SU-DHL-6 (cell line): ENCODE data around the gene ALG3.

ENCODE experiments used
- EZH2phosphoT487 ChIP-seq: fragments of 200-600 bp; sonication (generic), shearing (Covaris generic); conservative IDR thresholded peaks from 2 replicates; pipeline ENCODE4 v1.6.1; 2018; ENCODE audit warnings: mild to moderate bottlenecking, antibody characterized with exemption, low read length, moderate library complexity, mixed read lengths
- TF ChIP-seq, protein P1 (sequence below): fragments of 200-600 bp; sonication (generic); IDR thresholded peaks from one replicate; pipeline ENCODE4 v1.5.1; 2017; ENCODE audit warnings: antibody characterized with exemption, mild to moderate bottlenecking, low read length, moderate library complexity; ENCODE audit not compliant: insufficient read depth, poor library complexity, severe bottlenecking

DNA sequence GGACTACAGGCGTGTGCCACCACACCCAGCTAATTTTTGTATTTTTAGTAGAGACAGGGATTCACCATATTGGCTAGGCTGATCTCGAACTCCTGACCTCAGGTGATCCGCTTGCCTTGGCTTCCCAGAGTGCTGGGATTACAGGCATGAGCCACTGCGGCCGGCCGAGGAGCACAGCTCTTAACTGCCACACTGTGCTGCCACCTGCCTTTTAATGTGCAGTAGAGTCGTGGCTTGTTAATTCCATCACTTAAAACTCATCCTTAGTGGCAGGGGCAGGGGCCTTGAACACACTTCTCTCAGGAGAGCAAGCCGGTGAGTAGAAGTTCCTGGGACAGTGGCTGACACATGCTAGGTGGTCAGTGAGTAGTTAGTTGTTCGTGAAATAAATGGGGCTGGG lies 50.3 kb downstream of the ALG3 start:
- no peak for TF ChIP-seq EZH2phosphoT487
- TF ChIP-seq, protein P1, sequence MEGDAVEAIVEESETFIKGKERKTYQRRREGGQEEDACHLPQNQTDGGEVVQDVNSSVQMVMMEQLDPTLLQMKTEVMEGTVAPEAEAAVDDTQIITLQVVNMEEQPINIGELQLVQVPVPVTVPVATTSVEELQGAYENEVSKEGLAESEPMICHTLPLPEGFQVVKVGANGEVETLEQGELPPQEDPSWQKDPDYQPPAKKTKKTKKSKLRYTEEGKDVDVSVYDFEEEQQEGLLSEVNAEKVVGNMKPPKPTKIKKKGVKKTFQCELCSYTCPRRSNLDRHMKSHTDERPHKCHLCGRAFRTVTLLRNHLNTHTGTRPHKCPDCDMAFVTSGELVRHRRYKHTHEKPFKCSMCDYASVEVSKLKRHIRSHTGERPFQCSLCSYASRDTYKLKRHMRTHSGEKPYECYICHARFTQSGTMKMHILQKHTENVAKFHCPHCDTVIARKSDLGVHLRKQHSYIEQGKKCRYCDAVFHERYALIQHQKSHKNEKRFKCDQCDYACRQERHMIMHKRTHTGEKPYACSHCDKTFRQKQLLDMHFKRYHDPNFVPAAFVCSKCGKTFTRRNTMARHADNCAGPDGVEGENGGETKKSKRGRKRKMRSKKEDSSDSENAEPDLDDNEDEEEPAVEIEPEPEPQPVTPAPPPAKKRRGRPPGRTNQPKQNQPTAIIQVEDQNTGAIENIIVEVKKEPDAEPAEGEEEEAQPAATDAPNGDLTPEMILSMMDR, result no peak
